ENCODE results near the gene SUFU. TPM values are rescaled to one million over a fixed set of nuclear protein-coding genes. Genes with fewer than 3 reads are reported as not detected.

The SUFU gene
- total RNA-seq, 1 experiment from 2014 or later: 13.1 TPM

DNA sequence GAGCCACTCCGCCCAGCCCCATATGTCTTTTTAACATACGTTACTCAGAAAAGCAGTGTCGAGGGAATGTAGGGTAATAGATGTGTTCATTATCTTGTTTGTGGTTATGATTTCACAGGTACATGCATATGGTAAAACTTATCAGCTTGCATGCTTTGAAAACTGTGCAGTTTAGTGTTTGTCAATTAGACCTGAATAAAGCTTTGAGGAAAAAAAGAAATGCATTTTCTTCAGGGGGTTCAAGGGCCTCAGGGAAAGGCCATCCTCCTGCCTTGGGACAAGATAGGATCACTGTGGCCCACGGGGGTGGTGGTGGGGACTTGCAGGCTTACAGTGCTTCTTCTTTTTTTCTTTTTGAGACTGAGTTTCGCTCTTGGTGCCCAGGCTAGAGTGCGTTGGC lies 36.5 kb upstream of the SUFU start:
- ChIA-PET CTCF (interaction anchor here (0.6 to 1.4 kb wide), 2 partner anchors 10 to 16 kb away, joined by 3 read pairs; partner anchors contain the start of gene C10orf95), POLR2A (no interaction called here)
- H3K4me1 Mint-ChIP-seq: peaks cover 23% of the 10 kb centered on the region
- peaks cover 6% of the 10 kb centered on the region; the same call in 1 of the 2 replicates for H3K36me3 Mint-ChIP-seq
- no peak overlapping the region for H3K4me3 Mint-ChIP-seq
- no peaks in the 10 kb centered on the region for H3K9me3 Mint-ChIP-seq
- no peak for TF ChIP-seq E2F5 (CRISPR knock-in tag; IDR thresholded peaks at IDR 0.05)
- no peak for TF ChIP-seq TP53 (CRISPR knock-in tag; IDR thresholded peaks at IDR 0.05)
- no peak for TF ChIP-seq GABPB1 (CRISPR knock-in tag; IDR thresholded peaks at IDR 0.05)
- TF ChIP-seq NR1H2 (CRISPR knock-in tag; IDR thresholded peaks at IDR 0.05): no peak
- no peak for TF ChIP-seq ZBTB43 (CRISPR knock-in tag; IDR thresholded peaks at IDR 0.05)
- no peak for TF ChIP-seq ZSCAN18 (CRISPR knock-in tag; IDR thresholded peaks at IDR 0.05)
- no peak for TF ChIP-seq CTCF (IDR thresholded peaks at IDR 0.05)
- TF ChIP-seq MYBL2 (CRISPR knock-in tag; IDR thresholded peaks at IDR 0.05): no peak
- TF ChIP-seq, protein P1, sequence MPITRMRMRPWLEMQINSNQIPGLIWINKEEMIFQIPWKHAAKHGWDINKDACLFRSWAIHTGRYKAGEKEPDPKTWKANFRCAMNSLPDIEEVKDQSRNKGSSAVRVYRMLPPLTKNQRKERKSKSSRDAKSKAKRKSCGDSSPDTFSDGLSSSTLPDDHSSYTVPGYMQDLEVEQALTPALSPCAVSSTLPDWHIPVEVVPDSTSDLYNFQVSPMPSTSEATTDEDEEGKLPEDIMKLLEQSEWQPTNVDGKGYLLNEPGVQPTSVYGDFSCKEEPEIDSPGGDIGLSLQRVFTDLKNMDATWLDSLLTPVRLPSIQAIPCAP (CRISPR knock-in tag; IDR thresholded peaks at IDR 0.05): no peak
- TF ChIP-seq, protein P2, sequence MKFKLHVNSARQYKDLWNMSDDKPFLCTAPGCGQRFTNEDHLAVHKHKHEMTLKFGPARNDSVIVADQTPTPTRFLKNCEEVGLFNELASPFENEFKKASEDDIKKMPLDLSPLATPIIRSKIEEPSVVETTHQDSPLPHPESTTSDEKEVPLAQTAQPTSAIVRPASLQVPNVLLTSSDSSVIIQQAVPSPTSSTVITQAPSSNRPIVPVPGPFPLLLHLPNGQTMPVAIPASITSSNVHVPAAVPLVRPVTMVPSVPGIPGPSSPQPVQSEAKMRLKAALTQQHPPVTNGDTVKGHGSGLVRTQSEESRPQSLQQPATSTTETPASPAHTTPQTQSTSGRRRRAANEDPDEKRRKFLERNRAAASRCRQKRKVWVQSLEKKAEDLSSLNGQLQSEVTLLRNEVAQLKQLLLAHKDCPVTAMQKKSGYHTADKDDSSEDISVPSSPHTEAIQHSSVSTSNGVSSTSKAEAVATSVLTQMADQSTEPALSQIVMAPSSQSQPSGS (CRISPR knock-in tag; IDR thresholded peaks at IDR 0.05; ENCODE audit: borderline replicate concordance, low read depth): no peak
- TF ChIP-seq TCF7 (CRISPR knock-in tag; IDR thresholded peaks at IDR 0.05; ENCODE audit: low read depth): no peak
- TF ChIP-seq GRHL2 (CRISPR knock-in tag; IDR thresholded peaks at IDR 0.05; ENCODE audit: insufficient replicate concordance, severe bottlenecking): no peak
- no peak for TF ChIP-seq SOX15 (CRISPR knock-in tag; IDR thresholded peaks at IDR 0.05)
- TF ChIP-seq ERG (CRISPR knock-in tag; IDR thresholded peaks at IDR 0.05): no peak
- no peak for TF ChIP-seq ELF4 (CRISPR knock-in tag; IDR thresholded peaks at IDR 0.05; ENCODE audit: low read depth)
- ATAC-seq: no peak
- no peaks in the 10 kb centered on the region for H3K27me3 Mint-ChIP-seq (ENCODE audit: low read depth)
- DNase-seq (ENCODE audit: low spot score): no peak
- peak overlapping the region; percentile 68 for H3K27ac Mint-ChIP-seq

- ChIA-PET CTCF (interaction anchor here (1.4 kb wide), 1 partner anchor 17 kb away, joined by 3 read pairs; the partner anchor contains the start of gene C10orf95), POLR2A (no interaction called here)
- Mint-ChIP-seq H3K9me3 (no peaks in the 10 kb centered on the region), H3K4me3 (no peak overlapping the region), H3K36me3 (peaks cover 6% of the 10 kb centered on the region; the same call in 1 of the 2 replicates), H3K27me3 (ENCODE audit: low read depth) (no peaks in the 10 kb centered on the region), H3K4me1 (peaks cover 17% of the 10 kb centered on the region), H3K27ac (no peak overlapping the region)
- TF ChIP-seq AFF4 (CRISPR knock-in tag; IDR thresholded peaks at IDR 0.05; ENCODE audit: borderline replicate concordance): no peak
- TF ChIP-seq, protein P1 (CRISPR knock-in tag; IDR thresholded peaks at IDR 0.05): no peak
- no peak for TF ChIP-seq HMGXB4 (CRISPR knock-in tag; IDR thresholded peaks at IDR 0.05)
- no peak for TF ChIP-seq KAT7 (CRISPR knock-in tag; IDR thresholded peaks at IDR 0.05; ENCODE audit: borderline replicate concordance)
- ATAC-seq: no peak
- DNase-seq (ENCODE audit: low spot score): no peak
Measured at GRCh38 chr10:102467971-102468438, 35.8 kb upstream of the SUFU start.
